ENCODE results near the gene TMEM126A. TPM values are rescaled to one million over a fixed set of nuclear protein-coding genes. Genes with fewer than 3 reads are reported as not detected.

The TMEM126A gene
- total RNA-seq, 1 experiment from 2014 or later, result 50.9 TPM

DNA sequence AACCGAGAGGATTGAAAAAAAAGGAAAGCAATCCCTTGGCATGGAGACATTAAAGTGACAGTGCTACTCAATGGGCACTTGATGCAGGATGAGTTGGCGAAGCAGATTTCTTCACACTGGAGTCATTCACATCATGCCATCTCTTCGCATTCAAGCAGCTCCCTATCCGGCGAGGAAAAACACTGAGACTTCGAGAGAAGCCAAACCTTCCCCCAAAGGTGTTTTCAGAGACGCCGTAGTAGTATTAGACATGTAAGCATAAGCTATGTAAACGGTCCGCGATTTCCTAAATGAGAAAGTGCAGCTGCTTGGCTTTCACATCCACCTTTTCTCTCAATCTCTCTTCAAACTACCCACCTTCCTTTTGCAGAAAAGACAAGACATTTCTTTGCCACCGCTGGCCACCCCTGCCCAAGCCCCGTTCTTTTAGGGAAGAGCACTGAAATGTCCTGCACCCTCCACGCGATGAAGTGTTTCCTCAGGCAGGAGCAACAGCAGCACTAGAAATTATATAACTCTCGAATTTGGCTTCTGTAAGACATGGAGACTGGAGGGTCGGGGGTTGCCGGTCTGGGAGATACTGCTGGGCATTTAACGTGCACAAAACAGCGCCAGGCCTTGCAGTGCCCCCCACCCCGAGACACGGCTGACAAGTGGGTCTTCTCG lies 20.3 kb upstream of the TMEM126A start, which contains the start of gene DLG2:
Gene DLG2, minus strand, starts transcription at position 13 of the 666 bp plus-strand sequence.
- ATAC-seq (peak; percentile 5), DNase-seq (ENCODE audit: low read depth, low spot score) (no peak)
- Histone ChIP-seq H3K4me3 (ENCODE audit: low read depth in 2 of 2, low read length in 2 of 2) (peak within 1 kb of the TSS; percentile 88 to 98), H3K27ac (ENCODE audit: low read length) (peak within 1 kb of the TSS; percentile 96), H3K9me3 (ENCODE audit: control insufficient read depth, insufficient read depth, low read depth, low read length) (no peaks in the 10 kb centered on the region), H3K36me3 (ENCODE audit: control insufficient read depth, insufficient read depth, low read length) (peaks cover 5% of the 10 kb centered on the region), H3K27me3 (ENCODE audit: control insufficient read depth, insufficient read depth, low read length) (no peaks in the 10 kb centered on the region), H3K4me1 (ENCODE audit: control insufficient read depth, insufficient read depth, low read length) (peaks cover 34% of the 10 kb centered on the region)
- intact Hi-C loops (cut with micrococcal nuclease; ENCODE audit: unreplicated experiment) (loop anchor here (5.0 kb wide), 2 partner anchors 35 to 50 kb away; no protein-coding TSS in a partner anchor), in situ Hi-C loops (cut with HindIII; ENCODE audit: low pct_unique_long_range_greater_than_20kb, low sequenced_read_pairs) (no loop called here)
- ChIA-PET POLR2A (interaction anchor here (1.1 kb wide), 1 partner anchor 20 kb away, joined by 3 read pairs; the partner anchor contains the start of gene TMEM126A), CTCF (no interaction called here)
- no peak for TF ChIP-seq CTCF (IDR thresholded peaks at IDR 0.05)
- TF ChIP-seq, protein P1, sequence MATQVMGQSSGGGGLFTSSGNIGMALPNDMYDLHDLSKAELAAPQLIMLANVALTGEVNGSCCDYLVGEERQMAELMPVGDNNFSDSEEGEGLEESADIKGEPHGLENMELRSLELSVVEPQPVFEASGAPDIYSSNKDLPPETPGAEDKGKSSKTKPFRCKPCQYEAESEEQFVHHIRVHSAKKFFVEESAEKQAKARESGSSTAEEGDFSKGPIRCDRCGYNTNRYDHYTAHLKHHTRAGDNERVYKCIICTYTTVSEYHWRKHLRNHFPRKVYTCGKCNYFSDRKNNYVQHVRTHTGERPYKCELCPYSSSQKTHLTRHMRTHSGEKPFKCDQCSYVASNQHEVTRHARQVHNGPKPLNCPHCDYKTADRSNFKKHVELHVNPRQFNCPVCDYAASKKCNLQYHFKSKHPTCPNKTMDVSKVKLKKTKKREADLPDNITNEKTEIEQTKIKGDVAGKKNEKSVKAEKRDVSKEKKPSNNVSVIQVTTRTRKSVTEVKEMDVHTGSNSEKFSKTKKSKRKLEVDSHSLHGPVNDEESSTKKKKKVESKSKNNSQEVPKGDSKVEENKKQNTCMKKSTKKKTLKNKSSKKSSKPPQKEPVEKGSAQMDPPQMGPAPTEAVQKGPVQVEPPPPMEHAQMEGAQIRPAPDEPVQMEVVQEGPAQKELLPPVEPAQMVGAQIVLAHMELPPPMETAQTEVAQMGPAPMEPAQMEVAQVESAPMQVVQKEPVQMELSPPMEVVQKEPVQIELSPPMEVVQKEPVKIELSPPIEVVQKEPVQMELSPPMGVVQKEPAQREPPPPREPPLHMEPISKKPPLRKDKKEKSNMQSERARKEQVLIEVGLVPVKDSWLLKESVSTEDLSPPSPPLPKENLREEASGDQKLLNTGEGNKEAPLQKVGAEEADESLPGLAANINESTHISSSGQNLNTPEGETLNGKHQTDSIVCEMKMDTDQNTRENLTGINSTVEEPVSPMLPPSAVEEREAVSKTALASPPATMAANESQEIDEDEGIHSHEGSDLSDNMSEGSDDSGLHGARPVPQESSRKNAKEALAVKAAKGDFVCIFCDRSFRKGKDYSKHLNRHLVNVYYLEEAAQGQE (IDR thresholded peaks at IDR 0.05; ENCODE audit: insufficient read depth in 1 of 2, low read depth in 2 of 2, low read length in 1 of 2), result no peak
- TF ChIP-seq POLR2AphosphoS5 (IDR thresholded peaks at IDR 0.05; ENCODE audit: low read depth, low read length), result no peak
- no peak for TF ChIP-seq SIN3A (IDR thresholded peaks at IDR 0.05; ENCODE audit: borderline replicate concordance, insufficient read depth, low read depth, low read length)
- TF ChIP-seq TCF7L2 (IDR thresholded peaks at IDR 0.05; ENCODE audit: low read depth, low read length), result no peak
- BruUV-seq (replicated peaks), result TSS peak; percentile 77

DNA sequence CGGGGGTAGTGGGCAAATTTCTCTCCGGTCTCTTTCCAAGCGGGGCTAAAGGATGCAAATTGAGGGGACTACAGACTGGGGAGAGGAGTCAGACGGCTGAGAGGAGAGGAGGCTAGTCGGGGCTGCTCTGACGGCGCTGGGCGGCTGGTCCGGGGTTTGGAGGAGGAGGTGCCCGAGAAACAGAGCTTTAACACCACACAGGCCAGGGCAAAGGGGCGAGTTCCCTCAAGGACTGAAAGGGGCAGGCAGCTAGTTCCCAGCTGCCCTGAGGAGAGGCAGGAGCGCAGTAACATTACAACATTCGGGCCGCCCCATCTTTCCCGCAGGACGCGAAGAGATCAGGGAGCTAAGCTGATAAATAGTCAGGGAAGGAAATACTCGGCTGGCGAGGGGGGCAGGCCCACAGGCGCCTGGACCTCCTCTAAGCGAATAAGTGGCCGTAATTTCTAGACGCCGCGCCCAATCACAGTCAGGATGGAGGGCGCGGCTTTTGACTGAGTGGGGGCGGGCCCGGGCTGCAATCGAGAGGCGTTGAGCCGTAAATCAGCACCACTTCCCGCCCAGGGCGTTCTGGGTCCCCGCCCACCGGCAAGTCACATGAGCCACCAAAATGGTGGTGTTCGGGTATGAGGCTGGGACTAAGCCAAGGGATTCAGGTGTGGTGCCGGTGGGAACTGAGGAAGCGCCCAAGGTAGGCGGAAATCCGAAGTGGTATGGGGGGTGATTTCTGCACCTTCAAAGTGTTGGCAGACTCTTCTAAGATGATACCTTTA lies 19.6 kb upstream of the TMEM126A start, which contains the start of gene TMEM126B:
Gene TMEM126B, plus strand, starts transcription at position 596 of the 773 bp plus-strand sequence. Its CDS starts 15 bp downstream, at position 611.
- Histone ChIP-seq H3K36me3 (ENCODE audit: control insufficient read depth, insufficient read depth, low read length) (peaks cover 5% of the 10 kb centered on the region), H3K4me1 (ENCODE audit: control insufficient read depth, insufficient read depth, low read length) (peaks cover 34% of the 10 kb centered on the region), H3K9me3 (ENCODE audit: control insufficient read depth, insufficient read depth, low read depth, low read length) (no peaks in the 10 kb centered on the region), H3K27me3 (ENCODE audit: control insufficient read depth, insufficient read depth, low read length) (no peaks in the 10 kb centered on the region), H3K4me3 (ENCODE audit: low read depth in 2 of 2, low read length in 2 of 2) (peak within 1 kb of the TSS; percentile 88 to 98), H3K27ac (ENCODE audit: low read length) (peak within 1 kb of the TSS; percentile 96)
- intact Hi-C loops (cut with micrococcal nuclease; ENCODE audit: unreplicated experiment), result loop anchor here (5.0 kb wide), 2 partner anchors 34 to 49 kb away; no protein-coding TSS in a partner anchor
- TF ChIP-seq, protein P1 (IDR thresholded peaks at IDR 0.05; ENCODE audit: insufficient read depth in 1 of 2, low read depth in 2 of 2, low read length in 1 of 2), result no peak
- TF ChIP-seq POLR2AphosphoS5 (IDR thresholded peaks at IDR 0.05; ENCODE audit: low read depth, low read length), result peak; percentile 94
- peak; percentile 82 for TF ChIP-seq SIN3A (IDR thresholded peaks at IDR 0.05; ENCODE audit: borderline replicate concordance, insufficient read depth, low read depth, low read length)
- TF ChIP-seq TCF7L2 (IDR thresholded peaks at IDR 0.05; ENCODE audit: low read depth, low read length), result peak; percentile 31; the same call in 1 of the 2 replicates
- CTCF ChIA-PET, result interaction anchor here (0.6 kb wide), 1 partner anchor 37 kb away, joined by 3 read pairs; the partner anchor contains the start of gene CREBZF
- no TSS peak for BruUV-seq (replicated peaks)
- in situ Hi-C loops (cut with HindIII; ENCODE audit: low pct_unique_long_range_greater_than_20kb, low sequenced_read_pairs), result no loop called here
- POLR2A ChIA-PET, result interaction anchor here (1.1 kb wide), 1 partner anchor 20 kb away, joined by 3 read pairs; the partner anchor contains the start of gene TMEM126A
- DNase-seq (ENCODE audit: low read depth, low spot score) (peak; percentile 90), ATAC-seq (peak; percentile 99)

All from Panc1 (cell line).